Testis (tissue), 3 donors: ENCODE results near the gene EEF2K. TPM values are rescaled to one million over a fixed set of nuclear protein-coding genes. Genes with fewer than 3 reads are reported as not detected.

Experiments
- DNase-seq: peaks from one replicate; pipeline ENCODE4 v3.0.0-alpha.2; 2019
- H3K27ac ChIP-seq, 2 donors: fragments of 200-600 bp; sonication (generic); one replicate each; pipeline ENCODE4 v1.5.1; 2019
- H3K27me3 ChIP-seq: fragments of 200-600 bp; sonication (generic); one replicate; pipeline ENCODE4 v1.5.1; 2019
- H3K36me3 ChIP-seq: fragments of 200-600 bp; sonication (generic); one replicate; pipeline ENCODE4 v1.5.1; 2017; ENCODE audit warnings: low read depth; ENCODE audit errors: missing control alignments
- H3K4me1 ChIP-seq: fragments of 200-600 bp; sonication (generic); one replicate; pipeline ENCODE4 v1.5.1; 2019
- H3K4me3 ChIP-seq, 2 donors: fragments of 200-600 bp; sonication (generic); one replicate each; pipeline ENCODE4 v1.5.1; 2017 to 2019
- H3K9me3 ChIP-seq: fragments of 200-600 bp; sonication (generic); one replicate; pipeline ENCODE4 v1.5.1; 2017
- POLR2A ChIP-seq: fragments of 450-650 bp; IDR thresholded peaks from one replicate; pipeline ENCODE4 v1.6.1; 2017; ENCODE audit warnings: antibody characterized with exemption, mild to moderate bottlenecking, moderate library complexity
- WGBS, 2 donors: methylation state at CpG; one replicate each; pipeline ENCODE4 v1.1.5; 2018; 5-methylcytosine and 5-hydroxymethylcytosine counted together
- intact Hi-C: fragments of 100-400 bp; cut with DNase I; formaldehyde crosslinking; loops from one replicate; pipeline ENCODE4 v1.15.1; 2023; ENCODE audit warnings: low total_unique reads
- polyA plus RNA-seq: library from polyadenylated mRNA; stranded (reverse); fragments of 350-450 nt; fragmentation: Illumina TruSeq; extraction: RNeasy Lipid Tissue Mini Kit (QIAGEN cat#74804); gene quantifications from one replicate; pipeline ENCODE4 v1.2.3, GENCODE V29; 2014; ENCODE audit warnings: low read depth, low replicate concordance; ENCODE audit not compliant: insufficient read depth
- total RNA-seq, 2 donors: library from RNA; depleted of rRNA; stranded (reverse); fragments of >200 nt; gene quantifications; one replicate each; pipeline ENCODE4 v1.2.3, GENCODE V29; 2016
- TF ChIP-seq, protein P1 (sequence below), 3 experiments: fragments of 450-650 bp in 2 of 3; fragments of 200-600 bp in 1 of 3; sonication (generic) in 1 of 3; IDR thresholded peaks; one replicate each; pipeline ENCODE4 v1.5.1; 2016 to 2019; ENCODE audit warnings: antibody characterized with exemption in 3 of 3, mild to moderate bottlenecking in 2 of 3, moderate library complexity in 1 of 3

The EEF2K gene
- total and polyA plus RNA-seq, 3 donors from 2014 or later, result 6.6 to 11.1 (median 10.2) TPM

DNA sequence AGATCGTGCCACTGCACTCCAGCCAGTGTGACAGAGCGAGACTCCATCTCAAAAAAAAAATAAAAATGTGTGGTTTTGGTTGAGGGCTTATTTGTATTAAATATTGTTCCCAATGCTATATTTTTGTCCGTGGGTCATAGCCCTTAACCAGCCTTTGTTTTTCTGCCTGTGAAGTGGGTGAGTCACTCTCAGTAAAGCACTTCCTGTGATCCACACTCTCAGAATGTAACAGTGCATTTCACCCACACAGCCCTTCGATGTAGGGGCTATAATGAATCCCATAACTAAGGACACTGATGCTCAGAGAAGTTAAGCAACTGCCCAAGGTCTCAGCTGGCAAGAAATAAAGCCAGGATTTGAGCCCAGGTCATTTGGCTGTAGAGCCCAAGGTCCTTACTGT is 56.4 kb downstream of the EEF2K start:
- Histone ChIP-seq H3K27ac (no peak overlapping the region), H3K4me3 (no peak overlapping the region), H3K9me3 (no peaks in the 10 kb centered on the region), H3K27me3 (no peaks in the 10 kb centered on the region), H3K36me3 (no peaks in the 10 kb centered on the region), H3K4me1 (no peaks in the 10 kb centered on the region)
- TF ChIP-seq, protein P1, sequence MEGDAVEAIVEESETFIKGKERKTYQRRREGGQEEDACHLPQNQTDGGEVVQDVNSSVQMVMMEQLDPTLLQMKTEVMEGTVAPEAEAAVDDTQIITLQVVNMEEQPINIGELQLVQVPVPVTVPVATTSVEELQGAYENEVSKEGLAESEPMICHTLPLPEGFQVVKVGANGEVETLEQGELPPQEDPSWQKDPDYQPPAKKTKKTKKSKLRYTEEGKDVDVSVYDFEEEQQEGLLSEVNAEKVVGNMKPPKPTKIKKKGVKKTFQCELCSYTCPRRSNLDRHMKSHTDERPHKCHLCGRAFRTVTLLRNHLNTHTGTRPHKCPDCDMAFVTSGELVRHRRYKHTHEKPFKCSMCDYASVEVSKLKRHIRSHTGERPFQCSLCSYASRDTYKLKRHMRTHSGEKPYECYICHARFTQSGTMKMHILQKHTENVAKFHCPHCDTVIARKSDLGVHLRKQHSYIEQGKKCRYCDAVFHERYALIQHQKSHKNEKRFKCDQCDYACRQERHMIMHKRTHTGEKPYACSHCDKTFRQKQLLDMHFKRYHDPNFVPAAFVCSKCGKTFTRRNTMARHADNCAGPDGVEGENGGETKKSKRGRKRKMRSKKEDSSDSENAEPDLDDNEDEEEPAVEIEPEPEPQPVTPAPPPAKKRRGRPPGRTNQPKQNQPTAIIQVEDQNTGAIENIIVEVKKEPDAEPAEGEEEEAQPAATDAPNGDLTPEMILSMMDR (IDR thresholded peaks at IDR 0.05), result no peak
- WGBS, 2 donors, result 79 to 93% methylated on average over 4 of the region's 4 CpGs
- no peak for DNase-seq
- intact Hi-C loops, result no loop called here

DNA sequence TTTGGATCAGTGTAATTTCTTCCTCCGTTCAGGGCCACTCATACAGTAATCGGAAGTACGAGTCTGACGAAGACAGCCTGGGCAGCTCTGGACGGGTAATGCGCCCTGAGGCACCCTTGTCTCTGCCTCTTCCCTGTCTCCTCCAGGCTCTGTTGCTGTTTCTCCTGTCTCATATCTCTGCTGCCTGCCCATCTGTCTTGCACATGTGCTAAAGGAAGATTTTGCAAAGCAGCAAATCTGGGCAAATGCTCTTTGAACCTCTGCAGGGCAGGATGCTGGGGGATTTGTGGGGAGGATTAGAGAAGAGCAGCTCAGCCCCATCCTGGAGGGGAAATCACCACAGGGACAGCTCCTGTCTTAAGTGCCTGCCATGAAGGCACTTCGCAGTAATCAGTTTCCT is 58.7 kb downstream of the EEF2K start:
- no peaks in the 10 kb centered on the region for H3K36me3 ChIP-seq
- TF ChIP-seq, protein P1 (IDR thresholded peaks at IDR 0.05), result no peak
- no peak for TF ChIP-seq POLR2A
- no peak overlapping the region for H3K27ac ChIP-seq
- intact Hi-C loops, result no loop called here
- DNase-seq, result no peak
- no peaks in the 10 kb centered on the region for H3K9me3 ChIP-seq
- WGBS, 2 donors, result 94 to 95% methylated on average over 6 to 7 of the region's 7 CpGs
- no peaks in the 10 kb centered on the region for H3K27me3 ChIP-seq
- no peak overlapping the region for H3K4me3 ChIP-seq
- H3K4me1 ChIP-seq, result no peaks in the 10 kb centered on the region

DNA sequence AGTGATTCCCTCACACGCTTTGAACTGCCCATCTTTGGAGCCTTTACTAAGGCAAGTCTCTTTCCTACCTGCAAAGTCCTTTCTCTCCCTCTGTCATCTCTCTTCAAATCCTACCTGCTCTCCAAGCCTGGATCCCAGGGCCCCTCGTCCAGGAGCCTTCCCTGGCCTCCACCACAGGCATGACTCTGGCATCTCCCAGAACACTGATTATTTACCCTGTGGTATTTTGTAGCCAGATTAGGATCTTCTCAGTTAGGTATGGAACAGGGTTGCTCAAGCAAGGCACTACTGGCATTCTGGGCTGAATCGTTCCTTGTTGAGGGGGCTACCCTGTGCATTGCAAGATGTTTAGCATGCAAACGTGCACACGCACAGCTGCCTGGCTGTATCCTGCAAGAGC is 59.3 kb downstream of the EEF2K start:
- no peak for TF ChIP-seq POLR2A
- TF ChIP-seq, protein P1 (IDR thresholded peaks at IDR 0.05), result no peak
- Histone ChIP-seq H3K27me3 (no peaks in the 10 kb centered on the region), H3K36me3 (no peaks in the 10 kb centered on the region), H3K4me3 (no peak overlapping the region), H3K4me1 (no peaks in the 10 kb centered on the region), H3K27ac (no peak overlapping the region), H3K9me3 (no peaks in the 10 kb centered on the region)
- no peak for DNase-seq
- 90% methylated on average over 5 of the region's 5 CpGs for WGBS, 2 donors
- intact Hi-C loops, result no loop called here

GRCh38 chr16:22266546-22266945 is 60.5 kb downstream of the EEF2K start:
- intact Hi-C loops, result no loop called here
- no peak for TF ChIP-seq POLR2A
- TF ChIP-seq, protein P1 (IDR thresholded peaks at IDR 0.05), result no peak
- H3K36me3 ChIP-seq, result no peaks in the 10 kb centered on the region
- no peak overlapping the region for H3K4me3 ChIP-seq
- no peaks in the 10 kb centered on the region for H3K9me3 ChIP-seq
- no peaks in the 10 kb centered on the region for H3K27me3 ChIP-seq
- no peak overlapping the region for H3K27ac ChIP-seq
- 87 to 97% methylated on average over 3 to 19 of the region's 19 CpGs for WGBS, 2 donors
- no peak for DNase-seq
- H3K4me1 ChIP-seq, result no peaks in the 10 kb centered on the region

- Histone ChIP-seq H3K27ac (no peak overlapping the region), H3K4me1 (no peaks in the 10 kb centered on the region), H3K9me3 (no peaks in the 10 kb centered on the region), H3K4me3 (no peak overlapping the region), H3K27me3 (no peaks in the 10 kb centered on the region), H3K36me3 (no peaks in the 10 kb centered on the region)
- intact Hi-C loops, result no loop called here
- TF ChIP-seq POLR2A, result no peak
- TF ChIP-seq, protein P1 (IDR thresholded peaks at IDR 0.05), result no peak
- no peak for DNase-seq
- 85 to 89% methylated on average over 8 of the region's 8 CpGs for WGBS, 2 donors
Observed at GRCh38 chr16:22267764-22268163, 61.7 kb downstream of the EEF2K start.
